ENCODE data around the gene NSMF. TPM values are rescaled to one million over a fixed set of nuclear protein-coding genes. Genes with fewer than 3 reads are reported as not detected.

Gene NSMF
- total RNA-seq, 2 experiments from 2014 or later, result 104 to 109 TPM

DNA sequence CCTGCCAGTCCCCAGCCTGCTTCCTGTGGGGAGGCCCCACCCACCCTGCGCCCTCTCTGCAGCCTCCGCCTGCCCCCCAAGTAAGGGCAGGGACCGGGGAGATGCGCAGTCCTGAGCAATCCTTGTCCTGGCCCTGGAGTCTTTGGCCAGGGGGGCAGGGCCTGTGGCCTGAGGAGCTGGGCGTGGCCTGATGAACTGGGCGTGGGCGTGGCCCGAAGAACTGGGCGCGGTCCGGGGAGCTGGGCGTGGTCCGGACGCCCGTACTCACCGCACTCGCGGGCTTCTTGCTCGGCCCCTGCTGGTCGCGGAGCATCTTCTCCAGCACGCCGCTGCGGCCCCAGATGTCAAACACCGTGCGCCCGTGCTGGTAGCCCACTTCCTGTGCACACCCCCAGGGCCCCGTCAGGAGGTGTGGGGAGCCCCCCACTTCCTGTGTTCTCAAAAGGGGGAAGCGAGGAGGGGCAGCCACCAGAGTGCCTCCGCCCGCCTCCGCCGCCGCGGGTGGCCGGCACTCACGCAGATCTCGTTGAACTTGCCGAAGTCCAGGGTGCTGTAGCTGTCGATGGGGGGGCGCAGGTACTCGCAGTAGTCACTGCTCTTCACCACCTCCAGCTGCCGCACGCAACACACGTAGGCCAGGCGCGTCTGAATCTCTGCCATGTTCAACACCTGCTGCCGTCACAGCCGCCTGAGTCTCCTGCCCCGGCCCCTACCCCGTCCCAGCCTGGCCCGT is 2.7 kb upstream of the NSMF start:
- Histone ChIP-seq H3K27ac (ENCODE audit: low read depth in 1 of 2, low read length in 2 of 2) (peak overlapping the region; percentile 48 to 81), H3K4me3 (ENCODE audit: low read length) (peak overlapping the region; percentile 42), H3K9me3 (ENCODE audit: control insufficient read depth in 1 of 2, insufficient read depth in 1 of 2, low read length in 2 of 2) (no peaks in the 10 kb centered on the region), H3K4me1 (ENCODE audit: insufficient read depth, low read length) (peaks cover 60% of the 10 kb centered on the region), H3K36me3 (ENCODE audit: insufficient read depth, low read length) (peaks cover 9% of the 10 kb centered on the region), H3K27me3 (ENCODE audit: control insufficient read depth in 1 of 2, insufficient read depth in 2 of 2, low read length in 2 of 2) (no peaks in the 10 kb centered on the region)
- peak overlapping the region; percentile 87 for H3K4me3 Mint-ChIP-seq
- TF ChIP-seq, protein P1, sequence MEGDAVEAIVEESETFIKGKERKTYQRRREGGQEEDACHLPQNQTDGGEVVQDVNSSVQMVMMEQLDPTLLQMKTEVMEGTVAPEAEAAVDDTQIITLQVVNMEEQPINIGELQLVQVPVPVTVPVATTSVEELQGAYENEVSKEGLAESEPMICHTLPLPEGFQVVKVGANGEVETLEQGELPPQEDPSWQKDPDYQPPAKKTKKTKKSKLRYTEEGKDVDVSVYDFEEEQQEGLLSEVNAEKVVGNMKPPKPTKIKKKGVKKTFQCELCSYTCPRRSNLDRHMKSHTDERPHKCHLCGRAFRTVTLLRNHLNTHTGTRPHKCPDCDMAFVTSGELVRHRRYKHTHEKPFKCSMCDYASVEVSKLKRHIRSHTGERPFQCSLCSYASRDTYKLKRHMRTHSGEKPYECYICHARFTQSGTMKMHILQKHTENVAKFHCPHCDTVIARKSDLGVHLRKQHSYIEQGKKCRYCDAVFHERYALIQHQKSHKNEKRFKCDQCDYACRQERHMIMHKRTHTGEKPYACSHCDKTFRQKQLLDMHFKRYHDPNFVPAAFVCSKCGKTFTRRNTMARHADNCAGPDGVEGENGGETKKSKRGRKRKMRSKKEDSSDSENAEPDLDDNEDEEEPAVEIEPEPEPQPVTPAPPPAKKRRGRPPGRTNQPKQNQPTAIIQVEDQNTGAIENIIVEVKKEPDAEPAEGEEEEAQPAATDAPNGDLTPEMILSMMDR (IDR thresholded peaks at IDR 0.05), result no peak
- intact Hi-C loops (cut with DNase I, micrococcal nuclease), result loop anchor here in 1 of 2 experiments (2.0 to 5.0 kb wide), 2 partner anchors 91 to 160 kb away; partner anchors contain the start of gene NRARP
- peaks cover 4% of the 10 kb centered on the region for H3K36me3 Mint-ChIP-seq (ENCODE audit: low read depth)
- peak; percentile 61 for ATAC-seq (ENCODE audit: poor library complexity)
- peak overlapping the region; percentile 95 for H3K27ac Mint-ChIP-seq
- ChIA-PET POLR2A (interaction anchor here (0.8 to 2.3 kb wide), 6 partner anchors 9 to 90 kb away, joined by 3 to 9 read pairs (median 4); partner anchors contain the start of genes EXD3, MRPL41 and NOXA1), CTCF (interaction anchor here (1.0 kb wide), 1 partner anchor 20 kb away, joined by 3 read pairs; no protein-coding TSS in a partner anchor)
- H3K9me3 Mint-ChIP-seq, result no peaks in the 10 kb centered on the region
- peaks cover 28% of the 10 kb centered on the region for H3K4me1 Mint-ChIP-seq (ENCODE audit: low read depth)
- H3K27me3 Mint-ChIP-seq, result no peaks in the 10 kb centered on the region
- DNase-seq, result peak; percentile 40 to 93 (median 74)

DNA sequence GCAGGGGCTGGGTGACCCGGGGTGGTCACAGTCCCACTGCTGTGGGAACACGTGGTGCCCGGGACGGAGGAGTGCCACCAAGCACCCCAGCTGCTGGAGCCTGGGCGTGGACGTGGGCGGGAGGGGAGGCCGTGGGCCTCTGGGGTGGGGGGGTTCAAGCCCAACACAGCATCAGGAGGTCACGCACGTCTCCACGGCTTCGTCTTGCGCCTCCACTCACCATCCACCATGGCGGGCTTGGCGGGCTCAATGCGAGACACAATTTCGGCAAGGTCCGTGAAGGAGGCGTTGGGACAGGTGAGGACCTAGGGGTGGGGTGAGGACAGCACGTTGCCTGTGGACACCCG is 2.2 kb upstream of the NSMF start:
- ChIA-PET POLR2A (interaction anchor here (0.8 to 2.3 kb wide), 3 partner anchors 9 to 91 kb away, joined by 3 to 9 read pairs (median 5); partner anchors contain the start of genes EXD3, MRPL41 and NOXA1), CTCF (interaction anchor here (1.0 kb wide), 1 partner anchor 19 kb away, joined by 3 read pairs; no protein-coding TSS in a partner anchor)

More for the DNA sequence above, 2.2 kb upstream of the NSMF start:
- Mint-ChIP-seq H3K4me3 (peak overlapping the region; percentile 34), H3K27ac (peak overlapping the region; percentile 95), H3K4me1 (ENCODE audit: low read depth) (peaks cover 33% of the 10 kb centered on the region), H3K36me3 (ENCODE audit: low read depth) (peaks cover 9% of the 10 kb centered on the region), H3K27me3 (no peaks in the 10 kb centered on the region), H3K9me3 (no peaks in the 10 kb centered on the region)
- H3K27me3 ChIP-seq (ENCODE audit: control insufficient read depth in 1 of 2, insufficient read depth in 2 of 2, low read length in 2 of 2), result no peaks in the 10 kb centered on the region
- H3K36me3 ChIP-seq (ENCODE audit: insufficient read depth, low read length), result peaks cover 9% of the 10 kb centered on the region
- DNase-seq (peak in 1 of 14 experiments; percentile 38), ATAC-seq (ENCODE audit: poor library complexity) (no peak)
- TF ChIP-seq, protein P1 (IDR thresholded peaks at IDR 0.05), result no peak
- peak overlapping the region; percentile 48 to 81 for H3K27ac ChIP-seq (ENCODE audit: low read depth in 1 of 2, low read length in 2 of 2)
- peak overlapping the region; percentile 42 for H3K4me3 ChIP-seq (ENCODE audit: low read length)
- peaks cover 65% of the 10 kb centered on the region for H3K4me1 ChIP-seq (ENCODE audit: insufficient read depth, low read length)
- no peaks in the 10 kb centered on the region for H3K9me3 ChIP-seq (ENCODE audit: control insufficient read depth in 1 of 2, insufficient read depth in 1 of 2, low read length in 2 of 2)
- intact Hi-C loops (cut with DNase I, micrococcal nuclease), result loop anchor here in 1 of 2 experiments (5.0 kb wide), 1 partner anchor 159 kb away; the partner anchor contains the start of gene NRARP
